ENCODE measurements around the gene PCMTD2. TPM values are rescaled to one million over a fixed set of nuclear protein-coding genes. Genes with fewer than 3 reads are reported as not detected.

Gene PCMTD2
- total and polyA plus RNA-seq, 8 donors = 14.1 to 107 (median 39.2) TPM

- intact Hi-C loops (cut with DNase I; ENCODE audit: low total_unique reads) = no loop called here
- Histone ChIP-seq H3K27me3 (no peaks in the 10 kb centered on the region), H3K9me3 (no peaks in the 10 kb centered on the region), H3K36me3 (no peaks in the 10 kb centered on the region), H3K27ac (no peak overlapping the region), H3K4me3 (no peak overlapping the region), H3K4me1 (peaks cover 0 to 21% (median 13%) of the 10 kb centered on the region in 4 donors)
- DNase-seq = no peak
- WGBS, 5 donors = 83 to 94% (median 90%) methylated on average over 10 of the region's 10 CpGs
- no peak for TF ChIP-seq CTCF (IDR thresholded peaks at IDR 0.05)
- no peak for TF ChIP-seq POLR2A (IDR thresholded peaks at IDR 0.05)
- TF ChIP-seq EP300 (IDR thresholded peaks at IDR 0.05) = no peak
- no peak for TF ChIP-seq POLR2AphosphoS5 (IDR thresholded peaks at IDR 0.05)
Observed at GRCh38 chr20:64214113-64214512, 41.4 kb upstream of the PCMTD2 start.

GRCh38 chr20:64214952-64215351, 40.6 kb upstream of the PCMTD2 start:
- H3K4me1 ChIP-seq = peaks cover 0 to 21% (median 13%) of the 10 kb centered on the region in 4 donors
- intact Hi-C loops (cut with DNase I; ENCODE audit: low total_unique reads) = no loop called here
- no peaks in the 10 kb centered on the region for H3K36me3 ChIP-seq
- H3K27me3 ChIP-seq = peaks cover 0 to 5% (median 0%) of the 10 kb centered on the region in 3 donors
- H3K9me3 ChIP-seq = no peaks in the 10 kb centered on the region
- TF ChIP-seq EP300 (IDR thresholded peaks at IDR 0.05) (no peak), POLR2AphosphoS5 (IDR thresholded peaks at IDR 0.05) (no peak), POLR2A (IDR thresholded peaks at IDR 0.05) (no peak), CTCF (IDR thresholded peaks at IDR 0.05) (no peak)
- 22 to 38% (median 33%) methylated on average over 5 to 6 of the region's 6 CpGs for WGBS, 5 donors
- H3K27ac ChIP-seq = no peak overlapping the region
- H3K4me3 ChIP-seq = no peak overlapping the region
- DNase-seq = no peak

GRCh38 chr20:64216036-64216435, 39.5 kb upstream of the PCMTD2 start:
- peak; percentile 63 to 70 for DNase-seq
- Histone ChIP-seq H3K36me3 (no peaks in the 10 kb centered on the region), H3K9me3 (no peaks in the 10 kb centered on the region), H3K4me1 (peaks cover 0 to 26% (median 13%) of the 10 kb centered on the region in 4 donors), H3K27ac (no peak overlapping the region), H3K4me3 (no peak overlapping the region), H3K27me3 (peaks cover 0 to 15% (median 0%) of the 10 kb centered on the region in 3 donors)
- TF ChIP-seq POLR2AphosphoS5 (IDR thresholded peaks at IDR 0.05) (no peak), POLR2A (IDR thresholded peaks at IDR 0.05) (no peak), CTCF (IDR thresholded peaks at IDR 0.05) (no peak), EP300 (IDR thresholded peaks at IDR 0.05) (no peak)
- WGBS, 5 donors = 49 to 59% (median 51%) methylated on average over 2 to 3 of the region's 3 CpGs
- intact Hi-C loops (cut with DNase I; ENCODE audit: low total_unique reads) = no loop called here

GRCh38 chr20:64216910-64217309, 38.6 kb upstream of the PCMTD2 start:
- intact Hi-C loops (cut with DNase I; ENCODE audit: low total_unique reads) = no loop called here
- 80 to 91% (median 88%) methylated on average over 9 to 11 of the region's 11 CpGs for WGBS, 5 donors
- TF ChIP-seq EP300 (IDR thresholded peaks at IDR 0.05) (no peak), POLR2A (IDR thresholded peaks at IDR 0.05) (no peak), CTCF (IDR thresholded peaks at IDR 0.05) (no peak), POLR2AphosphoS5 (IDR thresholded peaks at IDR 0.05) (no peak)
- Histone ChIP-seq H3K27ac (no peak overlapping the region), H3K27me3 (peaks cover 0 to 15% (median 0%) of the 10 kb centered on the region in 3 donors), H3K4me1 (peaks cover 0 to 26% (median 17%) of the 10 kb centered on the region in 4 donors), H3K9me3 (no peaks in the 10 kb centered on the region), H3K4me3 (no peak overlapping the region), H3K36me3 (no peaks in the 10 kb centered on the region)
- no peak for DNase-seq

Measured in stomach (tissue), 9 donors.